KMS-11 (cell line): ENCODE data around the gene GOSR2.

Source experiments
- H2AFZ ChIP-seq: fragments of 200-600 bp; sonication (generic); 2 replicates; pipeline ENCODE4 v1.6.1; 2016; ENCODE audit warnings: antibody characterized with exemption, mixed run types, low read depth
- H3K27ac ChIP-seq: fragments of 200-600 bp; sonication (generic); 2 replicates; pipeline ENCODE4 v1.6.1; 2016; ENCODE audit warnings: mild to moderate bottlenecking, mixed run types
- H3K27me3 ChIP-seq: fragments of 200-600 bp; sonication (generic); 2 replicates; pipeline ENCODE4 v1.6.1; 2017; ENCODE audit warnings: mild to moderate bottlenecking, low read depth, mixed run types, moderate library complexity; ENCODE audit not compliant: insufficient read depth
- H3K36me3 ChIP-seq: fragments of 200-600 bp; sonication (generic); 2 replicates; pipeline ENCODE4 v1.6.1; 2017; ENCODE audit warnings: mild to moderate bottlenecking, mixed run types; ENCODE audit not compliant: insufficient read depth
- H3K4me1 ChIP-seq: fragments of 200-600 bp; sonication (generic); 2 replicates; pipeline ENCODE4 v1.6.1; 2016; ENCODE audit warnings: mild to moderate bottlenecking, low read depth, mixed run types; ENCODE audit not compliant: poor library complexity, severe bottlenecking
- H3K4me2 ChIP-seq: fragments of 200-600 bp; sonication (generic); 2 replicates; pipeline ENCODE4 v1.7.0; 2016; ENCODE audit warnings: mild to moderate bottlenecking, mixed run types
- H3K4me3 ChIP-seq: fragments of 200-600 bp; sonication (generic); IDR thresholded peaks from 2 replicates; pipeline ENCODE4 v1.6.1; 2017; ENCODE audit warnings: low read depth, low read length, mixed read lengths; ENCODE audit not compliant: insufficient read depth
- H3K79me2 ChIP-seq: fragments of 200-600 bp; sonication (generic); 2 replicates; pipeline ENCODE4 v1.6.1; 2016; ENCODE audit warnings: low read depth, mixed run types; ENCODE audit not compliant: insufficient read depth
- H3K9ac ChIP-seq: fragments of 200-600 bp; sonication (generic); 2 replicates; pipeline ENCODE4 v1.6.1; 2016; ENCODE audit warnings: mild to moderate bottlenecking, mixed run types
- H4K20me1 ChIP-seq: fragments of 200-600 bp; sonication (generic); 2 replicates; pipeline ENCODE4 v1.6.1; 2016; ENCODE audit warnings: mild to moderate bottlenecking, mixed run types; ENCODE audit not compliant: insufficient read depth
- TF ChIP-seq, protein P1 (sequence below): fragments of 200-600 bp; sonication (generic); conservative IDR thresholded peaks from 2 replicates; pipeline ENCODE4 v1.6.1; 2017; ENCODE audit warnings: low read depth, mild to moderate bottlenecking, antibody characterized with exemption, low read length, moderate library complexity, mixed read lengths

The GOSR2 gene

DNA sequence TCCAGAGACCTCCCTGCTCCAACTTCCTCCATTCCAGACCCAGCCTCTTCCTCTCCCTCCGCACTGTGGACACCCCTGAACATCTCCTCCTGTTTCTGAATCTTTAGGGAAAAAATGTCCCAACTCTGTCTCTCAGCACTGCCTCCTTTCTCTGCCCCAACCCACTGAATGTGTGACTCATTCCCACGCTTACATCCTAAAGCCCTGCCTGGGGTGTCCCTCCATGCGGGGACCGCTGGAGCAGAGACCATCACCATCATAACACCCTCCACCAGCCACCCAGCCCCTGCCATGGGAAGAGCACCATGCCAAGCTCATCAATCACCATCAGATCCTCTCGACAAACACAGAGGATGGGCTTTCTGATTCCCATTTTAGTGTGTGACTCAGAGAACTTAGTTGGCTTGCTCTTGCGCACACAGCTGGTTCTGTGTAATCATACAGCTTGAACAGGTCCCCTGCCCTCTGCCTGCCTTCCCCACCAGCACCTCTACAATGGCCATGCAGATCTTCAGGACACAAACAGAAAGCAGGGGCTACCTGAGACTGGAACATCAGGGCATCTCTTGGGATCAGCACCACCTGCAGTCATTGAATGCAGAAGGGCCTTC lies 45.4 kb downstream of the GOSR2 start:
- H3K79me2 ChIP-seq: no peaks in the 10 kb centered on the region
- H3K9ac ChIP-seq: no peak overlapping the region
- H3K4me1 ChIP-seq: no peaks in the 10 kb centered on the region
- H3K27ac ChIP-seq: no peak overlapping the region
- TF ChIP-seq, protein P1, sequence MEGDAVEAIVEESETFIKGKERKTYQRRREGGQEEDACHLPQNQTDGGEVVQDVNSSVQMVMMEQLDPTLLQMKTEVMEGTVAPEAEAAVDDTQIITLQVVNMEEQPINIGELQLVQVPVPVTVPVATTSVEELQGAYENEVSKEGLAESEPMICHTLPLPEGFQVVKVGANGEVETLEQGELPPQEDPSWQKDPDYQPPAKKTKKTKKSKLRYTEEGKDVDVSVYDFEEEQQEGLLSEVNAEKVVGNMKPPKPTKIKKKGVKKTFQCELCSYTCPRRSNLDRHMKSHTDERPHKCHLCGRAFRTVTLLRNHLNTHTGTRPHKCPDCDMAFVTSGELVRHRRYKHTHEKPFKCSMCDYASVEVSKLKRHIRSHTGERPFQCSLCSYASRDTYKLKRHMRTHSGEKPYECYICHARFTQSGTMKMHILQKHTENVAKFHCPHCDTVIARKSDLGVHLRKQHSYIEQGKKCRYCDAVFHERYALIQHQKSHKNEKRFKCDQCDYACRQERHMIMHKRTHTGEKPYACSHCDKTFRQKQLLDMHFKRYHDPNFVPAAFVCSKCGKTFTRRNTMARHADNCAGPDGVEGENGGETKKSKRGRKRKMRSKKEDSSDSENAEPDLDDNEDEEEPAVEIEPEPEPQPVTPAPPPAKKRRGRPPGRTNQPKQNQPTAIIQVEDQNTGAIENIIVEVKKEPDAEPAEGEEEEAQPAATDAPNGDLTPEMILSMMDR: no peak
- no peak overlapping the region for H3K4me2 ChIP-seq
- no peaks in the 10 kb centered on the region for H3K36me3 ChIP-seq
- H3K4me3 ChIP-seq: no peak overlapping the region
- H3K27me3 ChIP-seq: no peaks in the 10 kb centered on the region
- H2AFZ ChIP-seq: no peak overlapping the region
- no peaks in the 10 kb centered on the region for H4K20me1 ChIP-seq

DNA sequence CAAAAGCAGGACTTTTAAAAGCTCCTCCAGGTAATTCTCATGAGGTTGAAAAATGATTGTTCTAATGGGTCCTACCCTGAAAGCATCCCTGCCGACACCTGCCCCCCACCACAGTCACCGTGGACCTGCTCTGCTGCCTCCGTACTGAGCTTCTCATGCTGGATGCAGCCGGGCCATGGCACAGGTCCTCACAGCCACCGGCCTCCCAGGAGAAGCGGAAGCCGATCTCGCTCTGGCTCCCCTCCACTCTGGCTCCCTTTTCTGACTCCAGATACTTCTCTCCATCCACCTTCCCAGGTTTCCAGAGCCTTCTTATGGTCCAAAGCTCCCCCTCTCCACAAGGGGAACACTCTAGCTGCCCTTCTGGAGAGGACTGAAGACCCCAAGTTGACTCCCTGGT lies 45.9 kb downstream of the GOSR2 start:
- Histone ChIP-seq H3K79me2 (no peaks in the 10 kb centered on the region), H3K27me3 (no peaks in the 10 kb centered on the region), H3K27ac (no peak overlapping the region), H4K20me1 (no peaks in the 10 kb centered on the region), H3K4me2 (no peak overlapping the region), H3K4me1 (no peaks in the 10 kb centered on the region), H2AFZ (no peak overlapping the region), H3K4me3 (no peak overlapping the region), H3K36me3 (no peaks in the 10 kb centered on the region), H3K9ac (no peak overlapping the region)
- TF ChIP-seq, protein P1: no peak

DNA sequence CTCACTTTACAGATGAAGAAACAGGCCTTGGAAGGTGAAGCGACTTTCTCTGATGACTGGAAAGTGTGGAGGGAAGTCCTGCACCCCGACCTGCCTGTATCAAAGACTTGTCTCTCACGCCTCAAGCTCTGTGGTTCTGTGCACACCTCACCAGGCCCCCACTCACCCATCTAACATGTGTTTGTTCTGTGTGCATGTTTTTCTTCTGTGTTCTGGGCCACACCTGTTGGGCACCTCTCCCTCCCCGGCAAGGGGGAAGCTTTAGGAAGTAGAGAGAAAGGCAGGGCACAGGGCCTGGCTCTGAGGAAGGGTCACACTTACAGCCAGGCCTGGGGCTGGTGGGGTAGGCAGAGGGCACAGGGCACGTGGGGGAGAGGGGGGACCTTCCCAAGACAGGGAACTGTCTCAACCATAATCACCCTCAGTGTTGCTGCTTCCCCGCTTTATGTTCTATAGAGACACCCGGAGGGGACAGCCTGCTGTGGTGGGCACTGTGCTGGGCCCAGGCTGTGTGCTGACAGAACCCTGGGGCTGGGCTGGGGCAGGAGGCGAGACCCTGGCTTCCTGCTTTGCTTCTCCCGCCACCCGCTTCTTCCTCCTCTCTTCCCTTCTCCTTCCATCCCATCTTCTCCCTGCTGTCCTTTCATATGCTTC lies 48.8 kb downstream of the GOSR2 start:
- no peaks in the 10 kb centered on the region for H3K27me3 ChIP-seq
- no peaks in the 10 kb centered on the region for H3K79me2 ChIP-seq
- H3K27ac ChIP-seq: no peak overlapping the region
- no peaks in the 10 kb centered on the region for H3K4me1 ChIP-seq
- no peak overlapping the region for H3K9ac ChIP-seq
- no peak overlapping the region for H3K4me2 ChIP-seq
- no peak overlapping the region for H2AFZ ChIP-seq
- no peaks in the 10 kb centered on the region for H3K36me3 ChIP-seq
- no peak overlapping the region for H3K4me3 ChIP-seq
- H4K20me1 ChIP-seq: no peaks in the 10 kb centered on the region
- TF ChIP-seq, protein P1: no peak

DNA sequence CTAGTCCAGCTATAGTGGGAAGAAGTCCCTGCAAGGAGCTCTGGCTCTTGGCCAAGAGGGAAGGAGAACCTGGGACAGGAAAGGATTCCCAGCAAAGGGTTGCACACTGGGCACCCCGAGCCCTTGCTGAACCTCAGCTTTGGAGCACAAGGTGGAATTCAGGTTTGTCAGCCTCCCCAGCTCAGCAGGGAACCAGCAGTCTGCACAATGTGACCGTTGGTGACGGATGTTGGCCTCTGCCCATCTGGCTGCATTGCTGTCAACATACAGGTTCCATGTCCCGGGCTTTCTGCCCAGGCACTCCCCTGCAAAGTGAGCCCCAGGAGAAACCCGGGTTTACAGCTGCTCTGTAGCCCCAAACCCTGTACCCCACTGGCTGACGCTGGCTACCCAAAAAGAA lies 49.4 kb downstream of the GOSR2 start:
- Histone ChIP-seq H2AFZ (no peak overlapping the region), H3K4me2 (no peak overlapping the region), H3K36me3 (no peaks in the 10 kb centered on the region), H3K79me2 (no peaks in the 10 kb centered on the region), H4K20me1 (no peaks in the 10 kb centered on the region), H3K9ac (no peak overlapping the region), H3K4me1 (no peaks in the 10 kb centered on the region), H3K27me3 (no peaks in the 10 kb centered on the region), H3K4me3 (no peak overlapping the region), H3K27ac (no peak overlapping the region)
- TF ChIP-seq, protein P1: no peak
